Activated naive CD4-positive, alpha-beta T cell treated with anti-CD3 and anti-CD28 coated beads, Interleukin-2, amount 50 U/mL, for 24 hours (primary cell): Measurements from ENCODE around the gene CLDN12.
"Not testable (repeated sequence)": the region's sequence is repeated elsewhere in the genome, so short reads cannot be mapped to it uniquely, and the experiment has no call there.

ENCODE experiments used
- H3K27ac Mint-ChIP-seq: one replicate; pipeline ENCODE4 v1.8.0; 2021; ENCODE audit warnings: mild to moderate bottlenecking, mixed read lengths
- H3K27me3 Mint-ChIP-seq: one replicate; pipeline ENCODE4 v1.8.0; 2021; ENCODE audit warnings: mixed read lengths
- H3K36me3 Mint-ChIP-seq: one replicate; pipeline ENCODE4 v1.8.0; 2021; ENCODE audit warnings: mixed read lengths
- H3K4me1 Mint-ChIP-seq: one replicate; pipeline ENCODE4 v1.8.0; 2021; ENCODE audit warnings: mixed read lengths
- H3K4me3 Mint-ChIP-seq: one replicate; pipeline ENCODE4 v1.8.0; 2021; ENCODE audit warnings: mild to moderate bottlenecking, mixed read lengths
- H3K9me3 Mint-ChIP-seq: one replicate; pipeline ENCODE4 v1.8.0; 2021; ENCODE audit warnings: mixed read lengths

Gene CLDN12

DNA sequence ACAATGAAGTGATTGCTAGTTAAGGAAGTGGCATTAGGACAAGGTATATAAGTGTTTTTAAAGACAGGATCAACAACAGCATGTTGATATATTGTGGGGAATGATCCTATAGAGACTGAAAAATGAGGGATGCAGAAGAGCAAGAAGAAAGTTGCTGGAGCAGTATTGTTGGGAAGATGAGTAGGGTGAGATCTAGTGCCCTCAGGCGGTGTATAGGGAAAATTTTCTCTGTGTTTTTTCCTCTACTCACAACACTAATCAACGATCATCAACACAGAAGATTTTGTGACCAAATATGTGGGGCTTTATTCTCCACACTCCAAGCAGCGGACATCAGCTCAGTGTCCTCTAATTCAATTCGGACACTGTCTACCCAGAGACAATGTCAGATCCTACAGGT is 56.6 kb downstream of the CLDN12 start:
- peaks cover 19% of the 10 kb centered on the region for H3K4me1 Mint-ChIP-seq
- H3K4me3 Mint-ChIP-seq, result no peak overlapping the region
- peaks cover 8% of the 10 kb centered on the region for H3K36me3 Mint-ChIP-seq
- no peak overlapping the region for H3K27ac Mint-ChIP-seq
- H3K27me3 Mint-ChIP-seq, result peaks cover 5% of the 10 kb centered on the region
- H3K9me3 Mint-ChIP-seq, result peaks cover 10% of the 10 kb centered on the region

DNA sequence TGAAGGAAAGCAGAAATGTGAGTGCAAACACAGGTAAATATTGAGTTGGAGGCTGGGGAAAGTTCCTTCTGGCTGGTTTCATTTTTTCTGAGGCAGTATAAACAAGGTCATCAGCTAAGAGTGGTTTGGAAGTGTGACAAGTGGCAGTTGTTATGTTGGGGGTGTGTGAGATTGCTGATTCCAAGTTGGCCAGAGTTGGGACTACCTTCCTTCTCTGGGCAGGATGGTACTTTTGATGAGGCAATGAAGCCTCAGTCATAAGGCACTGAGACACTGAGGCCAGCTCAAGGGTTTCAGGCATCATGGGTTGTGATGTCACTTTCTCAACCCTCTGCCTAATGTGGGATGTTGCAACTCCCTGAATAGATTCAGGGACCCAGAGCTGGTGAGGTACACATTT is 58.0 kb downstream of the CLDN12 start:
- Mint-ChIP-seq H3K9me3 (peaks cover 23% of the 10 kb centered on the region), H3K27ac (no peak overlapping the region), H3K4me1 (peaks cover 12% of the 10 kb centered on the region), H3K36me3 (peaks cover 16% of the 10 kb centered on the region), H3K27me3 (no peaks in the 10 kb centered on the region), H3K4me3 (no peak overlapping the region)

DNA sequence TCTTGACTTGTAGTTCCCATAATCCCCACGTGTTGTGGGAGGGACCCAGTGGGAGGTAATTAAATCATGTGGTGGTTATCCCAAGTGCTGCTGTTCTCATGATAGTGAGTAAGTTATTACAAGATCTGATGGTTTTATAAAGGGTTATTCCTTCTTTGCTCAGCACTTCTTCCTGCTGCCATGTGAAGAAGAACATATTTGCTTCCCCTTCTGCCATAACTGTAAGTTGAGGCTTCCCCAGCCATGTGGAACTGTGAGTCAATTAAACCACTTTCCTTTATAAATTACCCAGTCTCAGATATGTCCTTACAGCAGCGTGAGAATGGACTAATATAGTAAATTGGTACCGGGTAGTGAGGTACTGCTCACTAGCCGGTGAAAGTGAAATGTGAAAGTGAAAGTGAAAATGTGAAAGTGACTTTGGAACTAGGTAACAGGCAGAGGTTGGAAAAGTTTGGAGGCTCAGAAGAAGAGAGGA is 59.9 kb downstream of the CLDN12 start:
- H3K27me3 Mint-ChIP-seq, result not testable (repeated sequence)
- Mint-ChIP-seq H3K27ac (peak overlapping the region; percentile 75), H3K4me1 (peaks cover 12% of the 10 kb centered on the region), H3K9me3 (peaks cover 23% of the 10 kb centered on the region), H3K36me3 (peaks cover 16% of the 10 kb centered on the region), H3K4me3 (peak overlapping the region; percentile 87)
